Measurements from ENCODE around the gene KHDC3L. TPM values are rescaled to one million over a fixed set of nuclear protein-coding genes. Genes with fewer than 3 reads are reported as not detected.
"Not testable (repeated sequence)": the region's sequence is repeated elsewhere in the genome, so short reads cannot be mapped to it uniquely, and the experiment has no call there.

Gene KHDC3L
- total and polyA plus RNA-seq, 10 of the 15 experiments (the other 5 are each of a cell fraction or from before 2014, with no cell fraction given), result not detected

GRCh38 chr6:73381531-73381930 is 19.1 kb downstream of the KHDC3L start:
- H3K4me1 ChIP-seq (ENCODE audit: control insufficient read depth, insufficient read depth, low read length); BruUV-seq (replicated peaks); intact Hi-C loops (cut with micrococcal nuclease; ENCODE audit: unreplicated experiment); DNase-seq (ENCODE audit: low read depth, low spot score); H3K79me2 ChIP-seq (ENCODE audit: control insufficient read depth, insufficient read depth, low read length); H4K20me1 ChIP-seq (ENCODE audit: control insufficient read depth, insufficient read depth); H3K27ac ChIP-seq (ENCODE audit: control insufficient read depth, insufficient read depth); H3K9ac ChIP-seq (ENCODE audit: control insufficient read depth, insufficient read depth, low read length); H3K9me3 ChIP-seq (replicated peaks; ENCODE audit: control insufficient read depth, insufficient read depth, low read length); in situ Hi-C loops (cut with MboI); H3K4me3 ChIP-seq; H3K4me2 ChIP-seq (ENCODE audit: control insufficient read depth, insufficient read depth); SMC1A ChIA-PET (ENCODE audit: uncharacterized antibody, unreplicated experiment); ATAC-seq; H3K27me3 ChIP-seq (replicated peaks in 1 of 2; ENCODE audit: control insufficient read depth in 2 of 2, insufficient read depth in 2 of 2, low read length in 1 of 2); FAIRE-seq; CTCF ChIA-PET; RAD21 ChIA-PET (ENCODE audit: unreplicated experiment); H3K36me3 ChIP-seq (ENCODE audit: control insufficient read depth in 2 of 2, insufficient read depth in 2 of 2, low read length in 1 of 2); H2AFZ ChIP-seq (ENCODE audit: control insufficient read depth, low read depth, low read length): not testable (repeated sequence)
- WGBS (ENCODE audit: insufficient coverage, insufficient replicate concordance, low lambda C conversion rate, missing lambda C conversion rate), result 59% methylated on average over 10 of the region's 10 CpGs
- POLR2A ChIA-PET, result interaction anchor here (0.7 kb wide), 1 partner anchor 9 kb away, joined by 3 read pairs; no protein-coding TSS in a partner anchor

- Histone ChIP-seq H3K36me3 (ENCODE audit: control insufficient read depth in 2 of 2, insufficient read depth in 2 of 2, low read length in 1 of 2) (no peaks in the 10 kb centered on the region), H3K9ac (ENCODE audit: control insufficient read depth, insufficient read depth, low read length) (no peak overlapping the region), H3K79me2 (ENCODE audit: control insufficient read depth, insufficient read depth, low read length) (no peaks in the 10 kb centered on the region), H3K4me3 (no peak overlapping the region), H3K4me2 (ENCODE audit: control insufficient read depth, insufficient read depth) (no peak overlapping the region), H3K27ac (ENCODE audit: control insufficient read depth, insufficient read depth) (no peak overlapping the region), H3K4me1 (ENCODE audit: control insufficient read depth, insufficient read depth, low read length) (no peaks in the 10 kb centered on the region), H3K9me3 (replicated peaks; ENCODE audit: control insufficient read depth, insufficient read depth, low read length) (no peaks in the 10 kb centered on the region), H2AFZ (ENCODE audit: control insufficient read depth, low read depth, low read length) (no peak overlapping the region), H3K27me3 (replicated peaks in 1 of 2; ENCODE audit: control insufficient read depth in 2 of 2, insufficient read depth in 2 of 2, low read length in 1 of 2) (no peaks in the 10 kb centered on the region), H4K20me1 (ENCODE audit: control insufficient read depth, insufficient read depth) (no peaks in the 10 kb centered on the region)
- BruUV-seq (replicated peaks), result no TSS peak
- WGBS (ENCODE audit: insufficient coverage, insufficient replicate concordance, low lambda C conversion rate, missing lambda C conversion rate), result 45% methylated on average over 6 of the region's 6 CpGs
- no peak for ATAC-seq
- intact Hi-C loops (cut with micrococcal nuclease; ENCODE audit: unreplicated experiment), result no loop called here
- no peak for DNase-seq (ENCODE audit: low read depth, low spot score)
- TF ChIP-seq EED (IDR thresholded peaks at IDR 0.05; ENCODE audit: low read depth) (no peak), ZNF622 (IDR thresholded peaks at IDR 0.05) (no peak), ZBTB33 (IDR thresholded peaks at IDR 0.05) (no peak), HDAC2 (IDR thresholded peaks at IDR 0.05) (no peak), KDM1A (IDR thresholded peaks at IDR 0.05; ENCODE audit: borderline replicate concordance) (no peak), CHD2 (IDR thresholded peaks at IDR 0.05; ENCODE audit: borderline replicate concordance, low read depth, low read length) (no peak), SMC3 (IDR thresholded peaks at IDR 0.05; ENCODE audit: borderline replicate concordance, low read length) (no peak), BCLAF1 (IDR thresholded peaks at IDR 0.05) (no peak), BHLHE40 (IDR thresholded peaks at IDR 0.05; ENCODE audit: borderline replicate concordance in 1 of 2, low read depth in 2 of 2, low read length in 1 of 2) (no peak)
- POLR2A ChIA-PET, result no interaction called here
- RAD21 ChIA-PET (ENCODE audit: unreplicated experiment), result no interaction called here
- CTCF ChIA-PET, result no interaction called here
- SMC1A ChIA-PET (ENCODE audit: uncharacterized antibody, unreplicated experiment), result no interaction called here
- no peak for FAIRE-seq
- in situ Hi-C loops (cut with MboI), result no loop called here
Observed at GRCh38 chr6:73382462-73383113, 20.1 kb downstream of the KHDC3L start.

Data from GM12878 (cell line).